GM18951 (cell line): Measurements from ENCODE around the gene GPRC5B.

Experiments
- POLR2A ChIP-seq: IDR thresholded peaks from 4 replicates; pipeline ENCODE4 v1.6.1; 2011; ENCODE audit warnings: mild to moderate bottlenecking; ENCODE audit not compliant: insufficient read length, insufficient read depth; ENCODE audit errors: extremely low read depth
- in situ Hi-C: fragments of 300-500 bp; cut with MboI; formaldehyde crosslinking; loops from one replicate; pipeline ENCODE4 v1.12.0; 2022; ENCODE audit warnings: low sequenced_read_pairs, mixed read lengths, inconsistent platforms; ENCODE audit not compliant: unreplicated experiment

Gene GPRC5B

GRCh38 chr16:19911747-19912454 is 27.3 kb upstream of the GPRC5B start:
- TF ChIP-seq POLR2A, result no peak
- in situ Hi-C loops, result loop anchor here (25.0 kb wide), 1 partner anchor 475 kb away; no protein-coding TSS in a partner anchor

GRCh38 chr16:19911204-19911603 is 26.6 kb upstream of the GPRC5B start:
- no peak for TF ChIP-seq POLR2A
- in situ Hi-C loops, result loop anchor here (25.0 kb wide), 1 partner anchor 476 kb away; no protein-coding TSS in a partner anchor

- no peak for TF ChIP-seq POLR2A
These were observed 25.2 kb upstream of the GPRC5B start for GRCh38 chr16:19909750-19910322.

GRCh38 chr16:19908921-19909320 is 24.3 kb upstream of the GPRC5B start:
- in situ Hi-C loops, result loop anchor here (25.0 kb wide), 1 partner anchor 478 kb away; no protein-coding TSS in a partner anchor

More at GRCh38 chr16:19909750-19910322, 25.2 kb upstream of the GPRC5B start:
- in situ Hi-C loops, result loop anchor here (25.0 kb wide), 1 partner anchor 477 kb away; no protein-coding TSS in a partner anchor

GRCh38 chr16:19907161-19907992 is 22.7 kb upstream of the GPRC5B start:
- TF ChIP-seq POLR2A, result no peak
- in situ Hi-C loops, result loop anchor here (25.0 kb wide), 1 partner anchor 480 kb away; no protein-coding TSS in a partner anchor

More at GRCh38 chr16:19908921-19909320, 24.3 kb upstream of the GPRC5B start:
- no peak for TF ChIP-seq POLR2A

- TF ChIP-seq POLR2A, result no peak
- in situ Hi-C loops, result loop anchor here (25.0 kb wide), 1 partner anchor 486 kb away; no protein-coding TSS in a partner anchor
These were observed 16.5 kb upstream of the GPRC5B start for GRCh38 chr16:19901164-19901563.

GRCh38 chr16:19899605-19899955 is 14.9 kb upstream of the GPRC5B start:
- TF ChIP-seq POLR2A, result no peak
- in situ Hi-C loops, result loop anchor here (25.0 kb wide), 1 partner anchor 187 kb away; the partner anchor contains the start of genes IQCK and KNOP1

GRCh38 chr16:19898924-19899604 is 14.4 kb upstream of the GPRC5B start:
- in situ Hi-C loops, result loop anchor here (25.0 kb wide), 1 partner anchor 187 kb away; the partner anchor contains the start of genes IQCK and KNOP1
- TF ChIP-seq POLR2A, result no peak

GRCh38 chr16:19898166-19898565 is 13.5 kb upstream of the GPRC5B start:
- in situ Hi-C loops, result loop anchor here (25.0 kb wide), 1 partner anchor 186 kb away; the partner anchor contains the start of genes IQCK and KNOP1
- no peak for TF ChIP-seq POLR2A

- in situ Hi-C loops, result loop anchor here (25.0 kb wide), 1 partner anchor 185 kb away; the partner anchor contains the start of genes IQCK and KNOP1
These were observed 12.3 kb upstream of the GPRC5B start for GRCh38 chr16:19896951-19897350.

GRCh38 chr16:19894586-19894985 is 9.9 kb upstream of the GPRC5B start:
- in situ Hi-C loops, result loop anchor here (25.0 kb wide), 1 partner anchor 182 kb away; the partner anchor contains the start of genes IQCK and KNOP1
- no peak for TF ChIP-seq POLR2A

More at GRCh38 chr16:19896951-19897350, 12.3 kb upstream of the GPRC5B start:
- no peak for TF ChIP-seq POLR2A

- TF ChIP-seq POLR2A, result no peak
- in situ Hi-C loops, result loop anchor here (25.0 kb wide), 1 partner anchor 181 kb away; the partner anchor contains the start of genes IQCK and KNOP1
These were observed 8.3 kb upstream of the GPRC5B start for GRCh38 chr16:19892902-19893301.

GRCh38 chr16:19890901-19891300 is 6.3 kb upstream of the GPRC5B start:
- no peak for TF ChIP-seq POLR2A
- in situ Hi-C loops, result loop anchor here (25.0 kb wide), 1 partner anchor 179 kb away; the partner anchor contains the start of genes IQCK and KNOP1
